Thoracic aorta (tissue), 2 donors: ENCODE results near the gene SYNE1. TPM values are rescaled to one million over a fixed set of nuclear protein-coding genes. Genes with fewer than 3 reads are reported as not detected.
"Not testable (repeated sequence)": the region's sequence is repeated elsewhere in the genome, so short reads cannot be mapped to it uniquely, and the experiment has no call there.

Source experiments
- ATAC-seq: fragments of 150-250 bp; one replicate; pipeline ENCODE4 v1.8.0; 2017; ENCODE audit warnings: low read depth; ENCODE audit not compliant: insufficient number of reproducible peaks, low FRiP score
- DNase-seq: peaks from one replicate; pipeline ENCODE4 v3.0.0-alpha.2; 2020; ENCODE audit warnings: low spot score
- H3K27ac ChIP-seq, 2 donors: fragments of 200-600 bp; sonication (generic); 1 replicate in 1 of 2; 2 replicates in 1 of 2; pipeline ENCODE4 v1.5.1; 2016; ENCODE audit warnings: mild to moderate bottlenecking in 2 of 2, moderate library complexity in 2 of 2
- H3K27me3 ChIP-seq: fragments of 200-600 bp; sonication (generic); replicated peaks from 2 replicates; pipeline ENCODE4 v1.6.0; 2016; ENCODE audit warnings: mild to moderate bottlenecking; ENCODE audit not compliant: insufficient read depth
- H3K36me3 ChIP-seq: fragments of 200-600 bp; sonication (generic); one replicate; pipeline ENCODE4 v1.5.1; 2016
- H3K4me1 ChIP-seq, 2 donors: fragments of 200-600 bp; sonication (generic); 1 replicate in 1 of 2; 2 replicates in 1 of 2; pipeline versions ENCODE4 v1.5.1 to v1.6.0; 2016; ENCODE audit warnings: low read depth in 2 of 2, mild to moderate bottlenecking in 1 of 2; ENCODE audit not compliant: control insufficient read depth in 1 of 2
- H3K4me3 ChIP-seq: fragments of 200-600 bp; sonication (generic); 2 replicates; pipeline ENCODE4 v1.5.1; 2016; ENCODE audit warnings: mild to moderate bottlenecking
- H3K9me3 ChIP-seq: fragments of 200-600 bp; sonication (generic); 2 replicates; pipeline ENCODE4 v1.5.1; 2016
- total RNA-seq, 2 donors: library from RNA; depleted of rRNA; stranded (reverse); fragments of >200 nt; gene quantifications; one replicate each; pipeline versions ENCODE4 v1.1.0 to v1.2.3, GENCODE V29; 2016
- TF ChIP-seq, protein P1 (sequence below): fragments of 200-600 bp; sonication (generic); IDR thresholded peaks from one replicate; pipeline ENCODE4 v1.5.1; 2019; ENCODE audit warnings: antibody characterized with exemption

Gene SYNE1
- total RNA-seq, 2 donors from 2014 or later: 462 to 552 TPM

DNA sequence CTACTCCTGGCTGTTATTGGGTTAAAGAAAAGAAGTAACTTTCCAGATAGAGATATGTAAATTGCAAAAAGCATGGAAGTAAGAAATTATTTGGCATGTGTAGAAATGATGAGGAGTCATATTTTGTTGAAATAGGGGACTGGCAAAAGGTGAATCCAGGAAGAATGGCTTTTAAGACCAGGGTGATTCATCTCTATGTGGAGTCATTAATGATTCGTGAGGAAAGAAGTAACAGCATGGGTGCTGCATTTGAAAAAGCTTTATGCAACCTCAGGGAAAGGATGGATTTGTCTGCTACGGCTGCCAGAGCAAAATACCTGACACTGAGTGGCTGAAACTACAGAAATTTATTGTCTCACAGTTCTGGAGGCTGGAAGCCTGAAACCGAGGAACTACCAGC lies 14.8 kb upstream of the SYNE1 start:
- TF ChIP-seq, protein P1, sequence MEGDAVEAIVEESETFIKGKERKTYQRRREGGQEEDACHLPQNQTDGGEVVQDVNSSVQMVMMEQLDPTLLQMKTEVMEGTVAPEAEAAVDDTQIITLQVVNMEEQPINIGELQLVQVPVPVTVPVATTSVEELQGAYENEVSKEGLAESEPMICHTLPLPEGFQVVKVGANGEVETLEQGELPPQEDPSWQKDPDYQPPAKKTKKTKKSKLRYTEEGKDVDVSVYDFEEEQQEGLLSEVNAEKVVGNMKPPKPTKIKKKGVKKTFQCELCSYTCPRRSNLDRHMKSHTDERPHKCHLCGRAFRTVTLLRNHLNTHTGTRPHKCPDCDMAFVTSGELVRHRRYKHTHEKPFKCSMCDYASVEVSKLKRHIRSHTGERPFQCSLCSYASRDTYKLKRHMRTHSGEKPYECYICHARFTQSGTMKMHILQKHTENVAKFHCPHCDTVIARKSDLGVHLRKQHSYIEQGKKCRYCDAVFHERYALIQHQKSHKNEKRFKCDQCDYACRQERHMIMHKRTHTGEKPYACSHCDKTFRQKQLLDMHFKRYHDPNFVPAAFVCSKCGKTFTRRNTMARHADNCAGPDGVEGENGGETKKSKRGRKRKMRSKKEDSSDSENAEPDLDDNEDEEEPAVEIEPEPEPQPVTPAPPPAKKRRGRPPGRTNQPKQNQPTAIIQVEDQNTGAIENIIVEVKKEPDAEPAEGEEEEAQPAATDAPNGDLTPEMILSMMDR: no peak
- Histone ChIP-seq H3K4me3 (no peak overlapping the region), H3K27me3 (no peaks in the 10 kb centered on the region), H3K36me3 (no peaks in the 10 kb centered on the region), H3K4me1 (no peaks in the 10 kb centered on the region), H3K27ac (no peak overlapping the region), H3K9me3 (no peaks in the 10 kb centered on the region)
- ATAC-seq (no peak), DNase-seq (no peak)

DNA sequence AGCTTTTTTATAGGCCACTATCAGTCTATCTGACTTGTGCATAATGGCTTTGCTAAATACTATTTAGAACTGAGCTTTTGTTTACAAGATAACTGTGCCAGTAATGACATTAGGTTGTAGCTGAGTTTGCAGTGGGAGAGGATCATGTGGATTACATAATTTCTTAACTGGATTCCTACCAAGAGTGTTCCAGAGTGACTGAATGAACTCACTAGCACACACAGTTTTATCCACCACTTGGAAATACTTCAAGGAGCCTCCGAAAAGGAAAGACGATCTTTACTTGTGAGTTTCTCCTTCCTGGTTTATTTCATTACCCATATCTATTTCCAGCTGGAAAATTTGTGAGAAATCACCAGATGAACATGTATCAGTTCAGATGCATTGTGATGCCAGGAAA lies 10.9 kb upstream of the SYNE1 start:
- Histone ChIP-seq H3K9me3 (no peaks in the 10 kb centered on the region), H3K36me3 (no peaks in the 10 kb centered on the region), H3K27me3 (no peaks in the 10 kb centered on the region), H3K27ac (no peak overlapping the region), H3K4me1 (no peaks in the 10 kb centered on the region), H3K4me3 (no peak overlapping the region)
- TF ChIP-seq, protein P1: no peak
- DNase-seq (no peak), ATAC-seq (no peak)

DNA sequence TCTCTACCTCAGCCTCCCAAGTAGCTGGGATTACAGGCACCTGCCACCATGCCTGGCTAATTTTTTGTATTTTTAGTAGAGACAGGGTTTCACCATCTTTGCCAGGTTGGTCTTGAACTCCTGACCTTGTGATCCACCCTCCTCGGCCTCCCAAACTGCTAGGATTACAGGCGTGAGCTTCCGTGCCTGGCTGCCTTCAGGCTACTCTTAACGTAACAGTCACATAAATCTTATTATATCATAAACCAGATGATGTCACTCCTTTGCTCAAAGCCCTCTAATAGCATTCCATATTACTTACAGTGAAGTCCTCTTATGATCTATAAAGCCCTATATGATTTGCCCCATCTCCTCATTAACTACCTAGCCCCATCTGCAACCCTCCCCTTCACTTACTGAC lies 9.6 kb upstream of the SYNE1 start:
- H3K27me3 ChIP-seq, H3K9me3 ChIP-seq, H3K4me3 ChIP-seq, DNase-seq, H3K27ac ChIP-seq, ATAC-seq, H3K4me1 ChIP-seq, H3K36me3 ChIP-seq: not testable (repeated sequence)

DNA sequence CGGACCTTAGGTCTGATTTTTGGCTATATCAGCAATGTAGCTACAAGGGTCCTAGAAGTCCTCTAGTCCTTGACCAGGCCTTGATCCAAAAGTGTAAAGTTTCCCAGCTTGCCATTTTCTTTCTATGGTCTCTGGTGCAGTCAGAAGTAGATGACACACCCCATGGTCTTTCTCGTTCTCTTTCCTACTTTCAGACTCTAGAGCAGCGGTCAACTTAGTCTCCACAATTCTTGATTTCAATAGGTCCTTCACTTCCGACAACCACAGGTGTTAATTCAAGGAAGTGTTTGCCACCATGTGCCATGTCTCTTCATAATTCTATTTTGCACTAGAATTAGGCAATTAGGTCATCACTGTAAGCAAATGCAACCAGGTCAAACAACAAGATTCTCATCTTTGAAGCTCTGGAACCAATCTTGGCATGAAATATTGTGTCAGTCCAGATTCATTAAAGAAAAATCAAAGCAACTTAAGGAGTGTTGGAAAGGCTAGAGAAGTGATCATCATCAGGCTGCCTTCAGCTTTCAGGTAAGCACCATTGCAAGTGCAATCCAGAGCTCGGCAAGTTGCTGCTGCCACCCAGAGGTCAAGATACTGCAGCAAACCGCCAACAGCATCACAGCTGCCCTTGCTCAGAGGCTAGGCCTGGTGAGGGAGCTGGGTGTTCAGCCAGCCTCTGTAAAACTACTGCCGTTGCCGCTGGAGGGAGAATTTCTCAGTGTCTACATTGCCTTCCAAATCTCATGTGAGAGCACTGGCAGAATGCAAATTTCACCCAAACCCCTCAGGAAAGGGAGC lies 5.6 kb upstream of the SYNE1 start:
- no peak for ATAC-seq
- Histone ChIP-seq H3K36me3 (no peaks in the 10 kb centered on the region), H3K4me3 (no peak overlapping the region), H3K4me1 (no peaks in the 10 kb centered on the region), H3K27me3 (no peaks in the 10 kb centered on the region), H3K9me3 (no peaks in the 10 kb centered on the region), H3K27ac (no peak overlapping the region)
- no peak for DNase-seq
- TF ChIP-seq, protein P1: peak; percentile 27

DNA sequence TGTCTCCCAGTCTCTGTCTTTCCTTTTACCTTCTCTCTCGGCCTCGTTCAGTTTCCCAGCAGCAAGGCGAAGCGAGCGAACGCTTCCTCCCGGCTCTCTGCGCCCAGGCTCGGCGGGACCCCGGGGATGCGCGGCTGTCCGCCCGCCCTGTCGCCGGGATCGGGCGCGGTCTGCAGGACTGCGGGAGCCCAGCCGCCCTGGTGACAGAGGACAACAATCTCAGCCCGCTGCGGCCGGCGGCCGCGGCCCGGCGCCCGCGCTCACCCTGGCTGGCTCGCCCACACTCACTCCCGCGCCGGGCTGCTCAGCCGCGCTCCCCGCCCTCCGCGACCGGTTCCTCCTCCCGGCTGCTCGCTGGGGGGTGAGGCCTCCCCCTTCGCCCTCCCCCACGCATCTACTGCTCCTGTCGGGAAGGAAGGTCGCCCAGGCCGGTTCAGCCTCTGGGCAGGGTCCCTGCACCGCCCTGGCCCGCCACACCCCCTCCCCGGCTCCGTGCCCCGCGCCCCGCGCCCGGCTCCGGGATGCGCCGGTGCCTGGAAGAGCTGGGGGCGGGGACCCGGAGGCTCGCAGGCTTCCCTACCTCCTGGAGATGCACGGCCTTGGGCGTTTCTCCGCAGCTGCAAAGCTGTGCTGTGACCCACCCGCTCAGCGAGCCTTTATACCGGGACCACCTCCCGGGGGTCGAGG lies 410 bp downstream of the SYNE1 start:
- no peaks in the 10 kb centered on the region for H3K36me3 ChIP-seq
- H3K4me3 ChIP-seq: peak overlapping the region; percentile 80
- peaks cover 0 to 9% of the 10 kb centered on the region in 2 donors for H3K4me1 ChIP-seq
- no peak overlapping the region for H3K27ac ChIP-seq
- TF ChIP-seq, protein P1: no peak
- no peak for ATAC-seq
- H3K27me3 ChIP-seq: no peaks in the 10 kb centered on the region
- H3K9me3 ChIP-seq: no peaks in the 10 kb centered on the region
- no peak for DNase-seq
